WTC11 (cell line): ENCODE data around the gene TSC22D2. TPM values are rescaled to one million over a fixed set of nuclear protein-coding genes. Genes with fewer than 3 reads are reported as not detected.

Source experiments
- ATAC-seq: fragments of 200-7000 bp; cut with Tn5 transposase; 2 replicates; pipeline ENCODE4 v1.10.0; 2021; ENCODE audit warnings: mild to moderate bottlenecking, moderate library complexity
- CTCF ChIA-PET: fragments of 300-600 bp; sonication (Branson Sonifier 250); formaldehyde crosslinking; loops from one replicate; lab custom pipeline; 2021; ENCODE audit warnings: antibody characterized with exemption; lab: Charles Lee
- POLR2A ChIA-PET: fragments of 350-600 bp; sonication (Branson Sonifier 250); formaldehyde crosslinking; loops from one replicate; lab custom pipeline; 2021; ENCODE audit warnings: antibody characterized with exemption; lab: Charles Lee
- DNase-seq: peaks from one replicate; pipeline ENCODE4 v3.0.0; 2021; ENCODE audit warnings: low spot score
- H3K27ac Mint-ChIP-seq: 2 replicates; pipeline ENCODE4 v1.8.0; 2021; ENCODE audit warnings: mixed read lengths
- H3K27me3 Mint-ChIP-seq: 2 replicates; pipeline ENCODE4 v1.8.0; 2021; ENCODE audit warnings: low read depth, mild to moderate bottlenecking, moderate library complexity, mixed read lengths
- H3K36me3 Mint-ChIP-seq: 2 replicates; pipeline ENCODE4 v1.8.0; 2021; ENCODE audit warnings: mixed read lengths
- H3K4me1 Mint-ChIP-seq: 2 replicates; pipeline ENCODE4 v1.8.0; 2022; ENCODE audit warnings: mixed read lengths
- H3K4me3 Mint-ChIP-seq: 2 replicates; pipeline ENCODE4 v1.8.0; 2021; ENCODE audit warnings: mild to moderate bottlenecking, moderate library complexity, mixed read lengths
- H3K9me3 Mint-ChIP-seq: 2 replicates; pipeline ENCODE4 v1.8.0; 2021; ENCODE audit warnings: mixed read lengths
- ATF1 ChIP-seq: sonication (generic); formaldehyde crosslinking; IDR thresholded peaks from 2 replicates; pipeline ENCODE4 v1.8.1; 2023; ENCODE audit warnings: mild to moderate bottlenecking, moderate library complexity, missing genetic modification reagents
- ATF2 ChIP-seq: sonication (generic); formaldehyde crosslinking; IDR thresholded peaks from 2 replicates; pipeline ENCODE4 v1.8.1; 2022; ENCODE audit warnings: low read depth, missing genetic modification reagents, borderline replicate concordance
- ELF4 ChIP-seq: sonication (generic); formaldehyde crosslinking; IDR thresholded peaks from 2 replicates; pipeline ENCODE4 v1.8.1; 2022; ENCODE audit warnings: low read depth, mild to moderate bottlenecking, moderate library complexity, missing genetic modification reagents
- EMX1 ChIP-seq: fragments of 250-450 bp; sonication (Bioruptor Pico); IDR thresholded peaks from 2 replicates; pipeline ENCODE4 v1.8.0; 2021; ENCODE audit warnings: mild to moderate bottlenecking
- ETV6 ChIP-seq: sonication (generic); formaldehyde crosslinking; IDR thresholded peaks from 2 replicates; pipeline ENCODE4 v1.8.1; 2022; ENCODE audit warnings: mild to moderate bottlenecking, missing genetic modification reagents
- FOXP4 ChIP-seq: sonication (generic); formaldehyde crosslinking; IDR thresholded peaks from 2 replicates; pipeline ENCODE4 v1.8.0; 2022; ENCODE audit warnings: mild to moderate bottlenecking, missing genetic modification reagents
- MAX ChIP-seq: sonication (generic); formaldehyde crosslinking; IDR thresholded peaks from 2 replicates; pipeline ENCODE4 v1.8.0; 2022; ENCODE audit warnings: mild to moderate bottlenecking, missing genetic modification reagents
- NR1H2 ChIP-seq: sonication (generic); formaldehyde crosslinking; IDR thresholded peaks from 2 replicates; pipeline ENCODE4 v1.9.0; 2021; ENCODE audit warnings: mild to moderate bottlenecking, moderate library complexity, missing genetic modification reagents
- NR2C2 ChIP-seq: sonication (generic); formaldehyde crosslinking; IDR thresholded peaks from 2 replicates; pipeline ENCODE4 v1.8.0; 2022; ENCODE audit warnings: mild to moderate bottlenecking, missing genetic modification reagents
- NR3C1 ChIP-seq: sonication (generic); formaldehyde crosslinking; conservative IDR thresholded peaks from 2 replicates; pipeline ENCODE4 v1.8.1; 2023; ENCODE audit warnings: low read depth, mild to moderate bottlenecking, missing genetic modification reagents
- PREB ChIP-seq: sonication (generic); formaldehyde crosslinking; IDR thresholded peaks from 2 replicates; pipeline ENCODE4 v1.8.1; 2022; ENCODE audit warnings: mild to moderate bottlenecking, missing genetic modification reagents, moderate library complexity, borderline replicate concordance
- SP1 ChIP-seq: sonication (generic); formaldehyde crosslinking; conservative IDR thresholded peaks from 2 replicates; pipeline ENCODE4 v1.8.1; 2022; ENCODE audit warnings: missing genetic modification reagents
- USF2 ChIP-seq: sonication (generic); formaldehyde crosslinking; IDR thresholded peaks from 2 replicates; pipeline ENCODE4 v1.8.1; 2023; ENCODE audit warnings: mild to moderate bottlenecking, missing genetic modification reagents, moderate library complexity
- ZBTB43 ChIP-seq: sonication (generic); formaldehyde crosslinking; IDR thresholded peaks from 2 replicates; pipeline ENCODE4 v1.8.1; 2023; ENCODE audit warnings: mild to moderate bottlenecking, missing genetic modification reagents
- ZNF121 ChIP-seq: sonication (generic); formaldehyde crosslinking; IDR thresholded peaks from 2 replicates; pipeline ENCODE4 v1.8.0; 2023; ENCODE audit warnings: missing genetic modification reagents
- ZNF396 ChIP-seq: fragments of 250-450 bp; sonication (Bioruptor Pico); IDR thresholded peaks from 2 replicates; pipeline ENCODE4 v1.8.0; 2021; ENCODE audit warnings: mild to moderate bottlenecking, moderate library complexity, borderline replicate concordance
- total RNA-seq: library from RNA; stranded (reverse); gene quantifications from 3 replicates; pipeline ENCODE4 v1.2.3, GENCODE V29; 2021
- TF ChIP-seq, protein P1 (sequence below): sonication (generic); formaldehyde crosslinking; conservative IDR thresholded peaks from 2 replicates; pipeline ENCODE4 v1.8.1; 2023; ENCODE audit warnings: mild to moderate bottlenecking, low read depth, missing genetic modification reagents, moderate library complexity
- TF ChIP-seq, protein P2 (sequence below): sonication (generic); formaldehyde crosslinking; conservative IDR thresholded peaks from 2 replicates; pipeline ENCODE4 v1.8.1; 2022; ENCODE audit warnings: mild to moderate bottlenecking, missing genetic modification reagents

TSC22D2 gene
- total RNA-seq, 1 experiment from 2014 or later, result 24.0 TPM

- TF ChIP-seq, protein P1, sequence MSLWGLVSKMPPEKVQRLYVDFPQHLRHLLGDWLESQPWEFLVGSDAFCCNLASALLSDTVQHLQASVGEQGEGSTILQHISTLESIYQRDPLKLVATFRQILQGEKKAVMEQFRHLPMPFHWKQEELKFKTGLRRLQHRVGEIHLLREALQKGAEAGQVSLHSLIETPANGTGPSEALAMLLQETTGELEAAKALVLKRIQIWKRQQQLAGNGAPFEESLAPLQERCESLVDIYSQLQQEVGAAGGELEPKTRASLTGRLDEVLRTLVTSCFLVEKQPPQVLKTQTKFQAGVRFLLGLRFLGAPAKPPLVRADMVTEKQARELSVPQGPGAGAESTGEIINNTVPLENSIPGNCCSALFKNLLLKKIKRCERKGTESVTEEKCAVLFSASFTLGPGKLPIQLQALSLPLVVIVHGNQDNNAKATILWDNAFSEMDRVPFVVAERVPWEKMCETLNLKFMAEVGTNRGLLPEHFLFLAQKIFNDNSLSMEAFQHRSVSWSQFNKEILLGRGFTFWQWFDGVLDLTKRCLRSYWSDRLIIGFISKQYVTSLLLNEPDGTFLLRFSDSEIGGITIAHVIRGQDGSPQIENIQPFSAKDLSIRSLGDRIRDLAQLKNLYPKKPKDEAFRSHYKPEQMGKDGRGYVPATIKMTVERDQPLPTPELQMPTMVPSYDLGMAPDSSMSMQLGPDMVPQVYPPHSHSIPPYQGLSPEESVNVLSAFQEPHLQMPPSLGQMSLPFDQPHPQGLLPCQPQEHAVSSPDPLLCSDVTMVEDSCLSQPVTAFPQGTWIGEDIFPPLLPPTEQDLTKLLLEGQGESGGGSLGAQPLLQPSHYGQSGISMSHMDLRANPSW (CRISPR knock-in tag), result no peak
- no peak for TF ChIP-seq ZBTB43 (CRISPR knock-in tag)
Measured at GRCh38 chr3:150421799-150422548, 13.9 kb downstream of the TSC22D2 start (continued).

DNA sequence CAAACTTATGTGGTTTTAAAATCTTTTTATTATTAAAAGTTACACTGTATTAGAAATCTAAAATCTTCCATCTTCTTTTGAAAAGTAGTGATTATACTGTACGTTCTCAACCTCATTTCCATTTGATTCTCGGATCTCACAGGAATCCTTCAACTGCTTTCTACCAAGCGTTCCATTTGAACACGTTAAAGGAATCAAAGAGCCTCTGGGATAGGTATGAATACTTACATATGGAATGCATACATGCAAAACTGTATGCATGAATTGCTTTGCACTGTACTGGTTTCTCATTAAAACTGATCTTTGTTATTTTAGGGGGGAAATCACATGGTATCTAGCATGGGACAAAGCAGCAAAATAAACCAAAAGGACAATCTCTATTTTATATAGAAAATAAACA, 14.8 kb downstream of the TSC22D2 start:
- no peak overlapping the region for H3K4me3 Mint-ChIP-seq
- TF ChIP-seq MAX (CRISPR knock-in tag) (no peak), EMX1 (CRISPR knock-in tag) (no peak), ZNF396 (CRISPR knock-in tag) (no peak), NR1H2 (no peak), PREB (CRISPR knock-in tag) (no peak), NR2C2 (CRISPR knock-in tag) (no peak), FOXP4 (CRISPR knock-in tag) (no peak), ATF2 (CRISPR knock-in tag) (no peak), SP1 (no peak), NR3C1 (CRISPR knock-in tag) (no peak), ATF1 (CRISPR knock-in tag) (no peak), ZNF121 (no peak), USF2 (CRISPR knock-in tag) (no peak), ELF4 (CRISPR knock-in tag) (no peak), ETV6 (CRISPR knock-in tag) (no peak)
- TF ChIP-seq, protein P2, sequence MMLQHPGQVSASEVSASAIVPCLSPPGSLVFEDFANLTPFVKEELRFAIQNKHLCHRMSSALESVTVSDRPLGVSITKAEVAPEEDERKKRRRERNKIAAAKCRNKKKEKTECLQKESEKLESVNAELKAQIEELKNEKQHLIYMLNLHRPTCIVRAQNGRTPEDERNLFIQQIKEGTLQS (CRISPR knock-in tag), result no peak
- TF ChIP-seq, all 79 proteins: peak for 0
- no peak for ATAC-seq
- CTCF ChIA-PET, result no interaction called here
- Mint-ChIP-seq H3K36me3 (no peaks in the 10 kb centered on the region), H3K9me3 (no peaks in the 10 kb centered on the region), H3K4me1 (peaks cover 21% of the 10 kb centered on the region), H3K27ac (no peak overlapping the region), H3K27me3 (no peaks in the 10 kb centered on the region)
- DNase-seq, result no peak
- POLR2A ChIA-PET, result no interaction called here
